HFFc6 (cell line): ENCODE measurements around the gene PNKD. TPM values are rescaled to one million over a fixed set of nuclear protein-coding genes. Genes with fewer than 3 reads are reported as not detected.

Experiments
- DNase-seq: peaks from one replicate; pipeline ENCODE4 v3.0.0-alpha.2; 2018
- H3K27ac Mint-ChIP-seq: 2 replicates; pipeline ENCODE4 v1.8.0; 2020; ENCODE audit warnings: mild to moderate bottlenecking, mixed read lengths
- H3K27me3 Mint-ChIP-seq: 2 replicates; pipeline ENCODE4 v1.8.0; 2021; ENCODE audit warnings: mild to moderate bottlenecking, moderate library complexity, mixed read lengths; ENCODE audit not compliant: insufficient read depth
- H3K36me3 Mint-ChIP-seq: 2 replicates; pipeline ENCODE4 v1.8.0; 2021; ENCODE audit warnings: low read depth, mixed read lengths
- H3K4me1 Mint-ChIP-seq: 2 replicates; pipeline ENCODE4 v1.8.0; 2020; ENCODE audit warnings: low read depth, mixed read lengths
- H3K4me3 Mint-ChIP-seq: 2 replicates; pipeline ENCODE4 v1.8.0; 2020; ENCODE audit warnings: mild to moderate bottlenecking, moderate library complexity, mixed read lengths
- H3K9me3 Mint-ChIP-seq: 2 replicates; pipeline ENCODE4 v1.8.0; 2020; ENCODE audit warnings: mild to moderate bottlenecking, mixed read lengths
- CTCF ChIP-seq: fragments of 200-600 bp; sonication (generic); IDR thresholded peaks from 2 replicates; pipeline ENCODE4 v1.5.0; 2021; ENCODE audit warnings: antibody characterized with exemption, mild to moderate bottlenecking
- total RNA-seq, 6 experiments: library from RNA; stranded (reverse); fragmentation: NEBNext Ultra II Directional; extraction: Animal tissue kit (Norgen Biotek cat#: 25700); gene quantifications; 2 replicates in 1 of 6; 3 replicates in 5 of 6; pipeline ENCODE4 v1.2.3, GENCODE V29; 2021

PNKD gene
- total RNA-seq, 6 experiments from 2014 or later: 50.8 to 62.8 (median 57.7) TPM

- Mint-ChIP-seq H3K4me1 (no peaks in the 10 kb centered on the region; the same call in 1 of the 2 replicates), H3K27ac (no peak overlapping the region), H3K4me3 (no peak overlapping the region; the same call in 1 of the 2 replicates), H3K9me3 (peaks cover 6% of the 10 kb centered on the region; the same call in 1 of the 2 replicates), H3K27me3 (peaks cover 36% of the 10 kb centered on the region), H3K36me3 (no peaks in the 10 kb centered on the region)
- DNase-seq: no peak
- no peak for TF ChIP-seq CTCF
These were observed 96.5 kb downstream of the PNKD start for GRCh38 chr2:218366621-218367414.

- Mint-ChIP-seq H3K4me3 (peak overlapping the region; percentile 49; the same call in 1 of the 2 replicates), H3K4me1 (no peaks in the 10 kb centered on the region), H3K27me3 (peaks cover 37% of the 10 kb centered on the region), H3K27ac (no peak overlapping the region), H3K9me3 (peaks cover 6% of the 10 kb centered on the region; the same call in 1 of the 2 replicates), H3K36me3 (no peaks in the 10 kb centered on the region)
- no peak for DNase-seq
- no peak for TF ChIP-seq CTCF
These were observed 97.3 kb downstream of the PNKD start for GRCh38 chr2:218367415-218368149.

GRCh38 chr2:218368150-218368528, 97.8 kb downstream of the PNKD start:
- H3K27me3 Mint-ChIP-seq: peaks cover 37% of the 10 kb centered on the region
- no peak overlapping the region for H3K27ac Mint-ChIP-seq
- peaks cover 6% of the 10 kb centered on the region; the same call in 1 of the 2 replicates for H3K9me3 Mint-ChIP-seq
- H3K4me3 Mint-ChIP-seq: peak overlapping the region; percentile 49; the same call in 1 of the 2 replicates
- TF ChIP-seq CTCF: no peak
- H3K36me3 Mint-ChIP-seq: no peaks in the 10 kb centered on the region
- DNase-seq: no peak
- no peaks in the 10 kb centered on the region for H3K4me1 Mint-ChIP-seq

- peaks cover 34% of the 10 kb centered on the region for H3K27me3 Mint-ChIP-seq
- no peak for TF ChIP-seq CTCF
- H3K36me3 Mint-ChIP-seq: no peaks in the 10 kb centered on the region
- peaks cover 6% of the 10 kb centered on the region; the same call in 1 of the 2 replicates for H3K9me3 Mint-ChIP-seq
- no peak overlapping the region for H3K27ac Mint-ChIP-seq
- DNase-seq: peak; percentile 12
- H3K4me1 Mint-ChIP-seq: no peaks in the 10 kb centered on the region
- H3K4me3 Mint-ChIP-seq: 0 out of 2 replicates have a peak overlapping the region, but pooled peaks have one; percentile 21
These were observed 98.4 kb downstream of the PNKD start for GRCh38 chr2:218368621-218369153.

- no peaks in the 10 kb centered on the region for H3K4me1 Mint-ChIP-seq
- H3K36me3 Mint-ChIP-seq: no peaks in the 10 kb centered on the region
- H3K27me3 Mint-ChIP-seq: peaks cover 34% of the 10 kb centered on the region
- H3K4me3 Mint-ChIP-seq: no peak overlapping the region
- no peak for DNase-seq
- no peak for TF ChIP-seq CTCF
- no peak overlapping the region for H3K27ac Mint-ChIP-seq
- H3K9me3 Mint-ChIP-seq: peaks cover 6% of the 10 kb centered on the region; the same call in 1 of the 2 replicates
These were observed 99.0 kb downstream of the PNKD start for GRCh38 chr2:218369330-218369729.
